PC-9 (cell line): Measurements from ENCODE around the gene ATP2B2. TPM values are rescaled to one million over a fixed set of nuclear protein-coding genes. Genes with fewer than 3 reads are reported as not detected.

ENCODE experiments used
- BruUV-seq: library from RNA; stranded (reverse); fragments of 400-500 nt; replicated peaks from 2 replicates; lab custom pipeline; 2021; lab: Mats Ljungman, UMichigan
- CTCF ChIA-PET: fragments of 300-600 bp; sonication (Branson Sonifier 250); formaldehyde crosslinking; loops from one replicate; lab custom pipeline; 2022; ENCODE audit warnings: antibody characterized with exemption; lab: Charles Lee
- POLR2A ChIA-PET: fragments of 300-600 bp; sonication (Branson Sonifier 250); formaldehyde crosslinking; loops from one replicate; lab custom pipeline; 2022; ENCODE audit warnings: antibody characterized with exemption; ENCODE audit not compliant: unreplicated experiment; lab: Charles Lee
- DNase-seq, 2 experiments: peaks; one replicate each; pipeline versions ENCODE4 v3.0.0 to v3.0.0-alpha.2; 2015 to 2022; ENCODE audit warnings: mixed read lengths in 1 of 2
- H2AFZ ChIP-seq: fragments of 200-600 bp; sonication (generic); 2 replicates; pipeline ENCODE4 v1.8.1; 2017; ENCODE audit warnings: antibody characterized with exemption
- H3F3A ChIP-seq: fragments of 200-600 bp; sonication (generic); 2 replicates; pipeline ENCODE4 v1.8.1; 2017; ENCODE audit warnings: antibody characterized with exemption, mild to moderate bottlenecking, low read depth; ENCODE audit not compliant: insufficient read depth
- H3K27ac ChIP-seq: fragments of 200-600 bp; sonication (generic); 2 replicates; pipeline ENCODE4 v1.6.1; 2016; ENCODE audit warnings: mixed run types
- H3K27me3 ChIP-seq: fragments of 200-600 bp; sonication (generic); 2 replicates; pipeline ENCODE4 v1.6.1; 2016; ENCODE audit warnings: low read depth, mixed run types; ENCODE audit not compliant: insufficient read depth
- H3K36me3 ChIP-seq: fragments of 200-600 bp; sonication (generic); 2 replicates; pipeline ENCODE4 v1.6.1; 2016; ENCODE audit warnings: low read depth, mixed run types
- H3K4me1 ChIP-seq: fragments of 200-600 bp; sonication (generic); replicated peaks from 2 replicates; pipeline ENCODE4 v1.6.1; 2016; ENCODE audit warnings: mixed run types; ENCODE audit not compliant: insufficient read depth
- H3K4me2 ChIP-seq: fragments of 200-600 bp; sonication (generic); 2 replicates; pipeline ENCODE4 v1.6.1; 2017; ENCODE audit warnings: mixed run types
- H3K4me3 ChIP-seq: fragments of 200-600 bp; sonication (generic); 2 replicates; pipeline ENCODE4 v1.6.1; 2016; ENCODE audit warnings: mixed run types
- H3K79me2 ChIP-seq: fragments of 200-600 bp; sonication (generic); 2 replicates; pipeline ENCODE4 v1.6.1; 2017; ENCODE audit warnings: low read depth, mixed run types
- H3K9me2 ChIP-seq: fragments of 200-600 bp; sonication (generic); 2 replicates; pipeline ENCODE4 v1.8.1; 2017; ENCODE audit warnings: mild to moderate bottlenecking; ENCODE audit not compliant: insufficient read depth
- H3K9me3 ChIP-seq: fragments of 200-600 bp; sonication (generic); 2 replicates; pipeline ENCODE4 v1.8.1; 2016; ENCODE audit warnings: low read depth; ENCODE audit not compliant: insufficient read depth
- H4K20me1 ChIP-seq: fragments of 200-600 bp; sonication (generic); 2 replicates; pipeline ENCODE4 v1.8.1; 2017; ENCODE audit not compliant: insufficient read depth
- EZH2 ChIP-seq: fragments of 200-600 bp; sonication (generic); IDR thresholded peaks from 2 replicates; pipeline ENCODE4 v1.8.0; 2017; ENCODE audit warnings: antibody characterized with exemption, low read depth
- intact Hi-C: fragments of 100-400 bp; cut with micrococcal nuclease; formaldehyde crosslinking; loops from one replicate; pipeline ENCODE4 v1.10.0; 2022; ENCODE audit not compliant: unreplicated experiment
- total RNA-seq: library from RNA; stranded (reverse); gene quantifications from 2 replicates; pipeline ENCODE4 v1.2.3, GENCODE V29; 2021
- TF ChIP-seq, protein P1 (sequence below): fragments of 200-600 bp; sonication (generic); conservative IDR thresholded peaks from 2 replicates; pipeline ENCODE4 v1.6.1; 2017; ENCODE audit warnings: mixed run types, antibody characterized with exemption, mild to moderate bottlenecking, moderate library complexity

ATP2B2 gene
- total RNA-seq, 1 experiment from 2014 or later: not detected

DNA sequence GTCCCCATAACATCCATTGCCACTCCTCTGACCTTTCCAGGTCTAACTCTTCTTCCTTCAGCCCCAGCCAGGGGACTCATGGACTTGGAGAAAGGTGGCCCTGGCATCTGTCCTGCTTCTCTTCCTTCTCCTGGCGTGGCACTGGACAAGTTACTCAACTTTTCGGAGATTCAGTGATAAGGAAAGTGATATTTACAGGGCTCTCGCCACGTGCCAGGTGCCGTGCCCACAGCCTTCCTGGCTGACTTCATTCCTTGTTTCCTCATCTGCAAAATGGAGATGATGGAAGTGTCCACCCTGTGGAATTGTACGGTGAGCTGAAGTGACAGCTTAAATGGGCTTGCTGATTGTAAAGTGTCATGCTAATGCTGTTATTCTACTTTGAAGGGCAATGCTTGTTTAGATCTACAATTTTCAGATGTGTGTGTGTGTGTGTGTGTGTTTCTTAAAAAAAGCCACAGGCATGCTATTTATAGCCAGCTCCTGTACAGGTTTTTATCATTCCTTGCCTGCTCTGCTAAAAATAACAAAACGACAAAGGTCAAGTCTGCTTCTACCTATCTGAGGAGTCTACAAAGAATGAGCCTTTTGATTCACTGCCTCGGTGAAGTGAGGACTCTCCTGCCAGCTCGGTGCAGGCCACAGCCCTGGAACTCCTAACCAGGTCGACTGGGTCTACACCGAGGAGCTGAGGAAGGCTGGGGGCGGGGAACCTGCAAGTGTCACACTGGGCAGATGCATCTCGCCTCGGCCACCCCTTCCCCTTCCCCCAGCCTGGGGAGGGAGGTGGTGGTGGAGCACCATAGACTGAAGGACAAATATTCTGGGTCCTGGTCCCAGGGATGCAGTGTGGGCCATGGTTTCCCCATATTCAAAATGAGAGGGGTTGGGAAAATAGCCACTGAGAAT, 11.4 kb upstream of the ATP2B2 start:
- Histone ChIP-seq H2AFZ (no peak overlapping the region), H3K4me1 (no peaks in the 10 kb centered on the region), H3K9me3 (no peaks in the 10 kb centered on the region), H3K4me3 (no peak overlapping the region), H3K27ac (no peak overlapping the region), H3F3A (no peaks in the 10 kb centered on the region), H4K20me1 (no peaks in the 10 kb centered on the region), H3K36me3 (no peaks in the 10 kb centered on the region), H3K79me2 (no peaks in the 10 kb centered on the region), H3K27me3 (peaks cover 99% of the 10 kb centered on the region), H3K9me2 (no peaks in the 10 kb centered on the region), H3K4me2 (no peak overlapping the region)
- intact Hi-C loops: no loop called here
- DNase-seq: no peak
- CTCF ChIA-PET: no interaction called here
- no peak for TF ChIP-seq EZH2
- TF ChIP-seq, protein P1, sequence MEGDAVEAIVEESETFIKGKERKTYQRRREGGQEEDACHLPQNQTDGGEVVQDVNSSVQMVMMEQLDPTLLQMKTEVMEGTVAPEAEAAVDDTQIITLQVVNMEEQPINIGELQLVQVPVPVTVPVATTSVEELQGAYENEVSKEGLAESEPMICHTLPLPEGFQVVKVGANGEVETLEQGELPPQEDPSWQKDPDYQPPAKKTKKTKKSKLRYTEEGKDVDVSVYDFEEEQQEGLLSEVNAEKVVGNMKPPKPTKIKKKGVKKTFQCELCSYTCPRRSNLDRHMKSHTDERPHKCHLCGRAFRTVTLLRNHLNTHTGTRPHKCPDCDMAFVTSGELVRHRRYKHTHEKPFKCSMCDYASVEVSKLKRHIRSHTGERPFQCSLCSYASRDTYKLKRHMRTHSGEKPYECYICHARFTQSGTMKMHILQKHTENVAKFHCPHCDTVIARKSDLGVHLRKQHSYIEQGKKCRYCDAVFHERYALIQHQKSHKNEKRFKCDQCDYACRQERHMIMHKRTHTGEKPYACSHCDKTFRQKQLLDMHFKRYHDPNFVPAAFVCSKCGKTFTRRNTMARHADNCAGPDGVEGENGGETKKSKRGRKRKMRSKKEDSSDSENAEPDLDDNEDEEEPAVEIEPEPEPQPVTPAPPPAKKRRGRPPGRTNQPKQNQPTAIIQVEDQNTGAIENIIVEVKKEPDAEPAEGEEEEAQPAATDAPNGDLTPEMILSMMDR: no peak
- no TSS peak for BruUV-seq
- POLR2A ChIA-PET: no interaction called here

DNA sequence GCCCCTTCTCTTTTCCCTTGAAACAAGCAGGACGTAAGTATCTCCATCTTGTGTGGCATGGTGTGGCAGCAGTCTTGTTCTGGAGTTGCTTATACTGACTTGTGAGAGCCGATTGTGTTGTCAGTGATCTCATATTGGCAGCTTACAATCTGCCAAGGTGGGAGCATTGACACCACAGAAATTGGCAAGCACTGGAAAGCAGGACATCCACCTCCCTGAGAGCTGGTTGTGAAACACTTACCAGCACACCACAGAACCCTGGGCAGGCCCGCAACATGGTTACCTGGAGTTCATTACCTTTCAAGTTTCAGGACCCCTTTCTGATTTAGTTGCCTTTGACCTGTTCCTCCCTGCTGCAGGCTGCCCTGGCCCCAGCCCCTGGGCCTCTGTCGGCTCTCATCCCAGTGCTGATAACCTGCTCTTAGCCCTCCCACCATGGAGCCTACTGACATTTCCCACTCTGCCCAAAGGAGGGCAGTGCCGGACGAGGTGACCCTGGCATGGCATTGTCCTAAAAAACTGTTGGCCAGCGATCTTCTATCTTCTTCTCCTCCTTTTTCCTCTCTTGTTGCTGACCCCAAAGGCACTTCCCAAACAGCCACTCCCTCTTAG, 10.6 kb upstream of the ATP2B2 start:
- Histone ChIP-seq H3K36me3 (no peaks in the 10 kb centered on the region), H3K4me1 (no peaks in the 10 kb centered on the region), H3K4me2 (no peak overlapping the region), H3K27ac (no peak overlapping the region), H3K79me2 (no peaks in the 10 kb centered on the region), H3K27me3 (peaks cover 99% of the 10 kb centered on the region), H3K9me2 (no peaks in the 10 kb centered on the region), H2AFZ (no peak overlapping the region), H3K9me3 (no peaks in the 10 kb centered on the region), H4K20me1 (no peaks in the 10 kb centered on the region), H3K4me3 (no peak overlapping the region), H3F3A (no peaks in the 10 kb centered on the region)
- DNase-seq: no peak
- ChIA-PET POLR2A (no interaction called here), CTCF (no interaction called here)
- BruUV-seq: no TSS peak
- no peak for TF ChIP-seq EZH2
- TF ChIP-seq, protein P1: peak; percentile 38
- intact Hi-C loops: no loop called here

DNA sequence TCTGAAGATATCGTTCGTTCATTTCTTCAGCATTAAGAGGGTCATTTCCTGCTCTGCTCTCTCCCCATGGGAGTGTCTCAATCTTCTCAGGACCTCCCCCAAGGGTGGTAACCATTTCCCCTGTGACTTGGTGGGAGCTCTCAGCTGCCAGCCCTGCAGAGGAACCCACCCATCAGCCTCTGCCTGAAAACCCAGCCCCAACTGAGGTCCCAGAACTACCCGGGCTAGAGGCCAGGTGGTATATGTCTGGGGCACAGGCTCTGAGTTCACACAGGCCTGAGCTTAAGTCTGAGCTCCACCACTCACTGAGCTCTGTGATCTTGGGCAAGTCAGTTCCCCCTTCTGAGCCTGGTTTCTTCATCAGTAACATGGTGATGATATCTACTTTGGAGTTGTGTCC, 10.0 kb upstream of the ATP2B2 start:
- Histone ChIP-seq H3K4me1 (no peaks in the 10 kb centered on the region), H3K9me3 (no peaks in the 10 kb centered on the region), H3K27ac (no peak overlapping the region), H3K27me3 (peaks cover 95% of the 10 kb centered on the region), H3K9me2 (no peaks in the 10 kb centered on the region), H3K36me3 (no peaks in the 10 kb centered on the region), H3K4me2 (no peak overlapping the region), H3K79me2 (no peaks in the 10 kb centered on the region), H2AFZ (no peak overlapping the region), H3K4me3 (no peak overlapping the region), H3F3A (no peaks in the 10 kb centered on the region), H4K20me1 (no peaks in the 10 kb centered on the region)
- POLR2A ChIA-PET: no interaction called here
- no TSS peak for BruUV-seq
- DNase-seq: no peak
- intact Hi-C loops: no loop called here
- TF ChIP-seq, protein P1: no peak
- no peak for TF ChIP-seq EZH2
- CTCF ChIA-PET: no interaction called here
